HepG2 (cell line): ENCODE results near the gene ZDHHC24. TPM values are rescaled to one million over a fixed set of nuclear protein-coding genes. Genes with fewer than 3 reads are reported as not detected.

Experiments
- DRAP1 ChIP-seq: IDR thresholded peaks from 2 replicates; pipeline ENCODE4 v1.6.1; 2016; ENCODE audit warnings: missing genetic modification reagents, missing compliant biosample characterization
- HNF4G ChIP-seq, 2 experiments: sonication (generic) in 1 of 2; formaldehyde crosslinking in 1 of 2; IDR thresholded peaks; 2 replicates each; pipeline versions ENCODE4 v1.4.0 to v1.6.1; 2011 to 2020; ENCODE audit warnings: borderline replicate concordance in 2 of 2, low read depth in 2 of 2, mild to moderate bottlenecking in 2 of 2, low read length in 1 of 2, missing genetic modification reagents in 1 of 2, moderate library complexity in 1 of 2
- KLF13 ChIP-seq: sonication (generic); formaldehyde crosslinking; IDR thresholded peaks from 2 replicates; pipeline ENCODE4 v1.4.0; 2020; ENCODE audit warnings: mild to moderate bottlenecking, missing genetic modification reagents
- MEF2D ChIP-seq: sonication (generic); formaldehyde crosslinking; IDR thresholded peaks from 2 replicates; pipeline ENCODE4 v1.5.1; 2020; ENCODE audit warnings: mild to moderate bottlenecking, missing genetic modification reagents
- MYC ChIP-seq: sonication (generic); formaldehyde crosslinking; IDR thresholded peaks from 2 replicates; pipeline ENCODE4 v1.9.0; 2021; ENCODE audit warnings: missing genetic modification reagents, borderline replicate concordance
- POGZ ChIP-seq: sonication (generic); formaldehyde crosslinking; IDR thresholded peaks from 2 replicates; pipeline ENCODE4 v1.4.0; 2020; ENCODE audit warnings: mild to moderate bottlenecking, missing genetic modification reagents
- SATB2 ChIP-seq: sonication (generic); formaldehyde crosslinking; IDR thresholded peaks from 2 replicates; pipeline ENCODE4 v1.5.0; 2020; ENCODE audit warnings: missing genetic modification reagents
- ZFP36L1 ChIP-seq: sonication (generic); formaldehyde crosslinking; IDR thresholded peaks from 2 replicates; pipeline ENCODE4 v1.8.0; 2022; ENCODE audit warnings: mild to moderate bottlenecking, missing genetic modification reagents, moderate library complexity
- ZNF292 ChIP-seq: sonication (generic); formaldehyde crosslinking; IDR thresholded peaks from 2 replicates; pipeline ENCODE4 v1.8.1; 2022; ENCODE audit warnings: mild to moderate bottlenecking, low read depth, missing genetic modification reagents, borderline replicate concordance
- ZNF317 ChIP-seq: sonication (generic); formaldehyde crosslinking; IDR thresholded peaks from 2 replicates; pipeline ENCODE4 v1.5.0; 2020; ENCODE audit warnings: mild to moderate bottlenecking, missing genetic modification reagents
- ZNF318 ChIP-seq: sonication (generic); formaldehyde crosslinking; IDR thresholded peaks from 2 replicates; pipeline ENCODE4 v1.4.0; 2020; ENCODE audit warnings: mild to moderate bottlenecking, missing genetic modification reagents
- polyA plus RNA-seq, 8 experiments: library from polyadenylated mRNA; depleted of rRNA in 3 of 8; stranded (reverse) in 7 of 8; unstranded in 1 of 8; fragments of >200 nt; fragmentation: Illumina TruSeq in 4 of 8; extraction: Trizol in 4 of 8; gene quantifications; 2 replicates each; pipeline versions ENCODE4 v1.2.1 to v1.2.3, GENCODE V29; 2011 to 2016; ENCODE audit warnings: low read depth in 4 of 8, missing spikeins in 1 of 8, mixed read lengths in 1 of 8; ENCODE audit not compliant: insufficient read depth in 1 of 8
- total RNA-seq, 5 experiments: library from RNA; depleted of rRNA; stranded (reverse); fragments of >200 nt; fragmentation: Illumina TruSeq; extraction: Trizol; gene quantifications; 2 replicates each; pipeline ENCODE4 v1.2.3, GENCODE V29; 2016; ENCODE audit warnings: low read depth in 1 of 5

Gene ZDHHC24
- total and polyA plus RNA-seq, 2 of the 13 experiments (the other 11 are each of a cell fraction or from before 2014, with no cell fraction given) = 4.3 TPM

GRCh38 chr11:66510271-66510989 lies 35.4 kb downstream of the ZDHHC24 start, which contains the start of gene BBS1 (continued):
- TF ChIP-seq DRAP1 (CRISPR knock-in tag) (peak; percentile 28; the same call in 1 of the 2 replicates), SATB2 (CRISPR knock-in tag) (0 out of 2 replicates have a peak, but pooled peaks have one; percentile 63), ZFP36L1 (0 out of 2 replicates have a peak, but pooled peaks have one; percentile 40), POGZ (CRISPR knock-in tag) (peak; percentile 96), MYC (CRISPR knock-in tag) (peak; percentile 44; the same call in 1 of the 2 replicates), KLF13 (no peak), MEF2D (CRISPR knock-in tag) (peak; percentile 49; the same call in 1 of the 2 replicates), ZNF317 (CRISPR knock-in tag) (peak; percentile 60; the same call in 1 of the 2 replicates), HNF4G (IDR thresholded peaks at IDR 0.05; ENCODE audit: borderline replicate concordance, low read depth, low read length) (peak; percentile 47; the same call in 1 of the 2 replicates), HNF4G (CRISPR knock-in tag; IDR thresholded peaks at IDR 0.05; ENCODE audit: borderline replicate concordance, low read depth) (no peak), ZNF318 (CRISPR knock-in tag) (no peak), ZNF292 (CRISPR knock-in tag) (no peak)
